GM18873 (cell line): Measurements from ENCODE around the gene SLC22A23.

Experiments
- ATAC-seq: cut with Tn5 transposase; IDR thresholded peaks from one replicate; pipeline ENCODE4 v1.9.1; 2021; ENCODE audit warnings: mild to moderate bottlenecking, moderate library complexity, moderate number of reproducible peaks; ENCODE audit not compliant: unreplicated experiment, low FRiP score

SLC22A23 gene

DNA sequence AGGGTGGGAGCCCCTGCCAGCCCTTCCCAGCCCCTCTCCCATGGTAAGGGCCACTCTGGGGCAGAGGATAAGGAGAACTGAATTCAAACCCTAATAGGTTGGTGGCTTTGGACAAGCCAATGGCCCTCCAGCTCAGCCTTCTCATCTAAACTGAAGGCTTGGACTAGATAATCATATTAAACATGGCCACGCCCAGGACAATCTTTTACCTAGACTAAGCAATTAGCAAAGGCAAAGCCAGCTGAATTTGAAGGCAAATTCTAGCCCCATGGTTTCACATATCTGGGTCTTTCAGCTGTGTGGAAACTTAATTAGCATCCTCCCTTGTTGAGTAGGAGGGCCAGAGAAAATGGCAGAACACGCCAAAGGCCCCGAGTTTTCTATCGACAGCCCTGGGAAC, 10.7 kb downstream of the SLC22A23 start:
- ATAC-seq: no peak

DNA sequence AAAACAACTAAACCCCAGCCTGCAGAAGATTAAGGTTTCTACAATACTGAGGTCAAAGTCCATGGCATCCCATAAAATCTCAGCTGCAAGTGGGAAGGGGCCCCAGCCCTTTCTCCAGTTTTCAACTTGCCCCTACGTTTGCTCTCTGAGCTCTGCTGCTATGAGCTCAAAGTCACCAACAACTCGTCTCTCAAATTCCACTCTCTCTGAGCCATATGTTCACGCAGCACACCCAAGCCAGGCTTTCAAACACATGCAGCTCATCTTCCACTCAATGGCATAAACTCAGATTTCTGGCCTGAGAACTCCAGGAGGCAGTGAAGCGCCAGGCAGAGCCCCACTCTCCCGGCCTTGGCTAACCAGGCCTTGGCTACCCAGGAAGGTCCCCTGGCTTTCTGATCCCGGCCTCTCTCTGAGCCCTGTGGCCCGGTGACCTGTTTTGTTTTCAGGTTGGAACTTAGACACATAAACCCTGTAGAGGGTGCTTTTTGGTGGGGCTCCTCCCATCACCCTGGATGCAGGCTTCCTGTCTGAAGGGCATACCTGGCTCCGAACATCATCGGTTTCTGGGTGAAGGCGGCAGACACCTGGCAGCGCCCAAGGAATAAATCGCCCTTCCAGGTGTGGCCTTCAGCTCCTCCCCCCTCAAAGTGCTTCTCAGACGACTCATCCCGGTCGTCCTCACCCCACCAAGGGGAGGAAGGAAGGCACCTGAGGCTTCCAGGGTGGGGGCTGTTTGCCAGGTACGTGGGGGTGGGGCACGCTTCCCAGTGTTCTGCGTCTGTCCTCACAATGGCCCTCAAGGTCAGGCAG, 12.4 kb downstream of the SLC22A23 start:
- no peak for ATAC-seq

DNA sequence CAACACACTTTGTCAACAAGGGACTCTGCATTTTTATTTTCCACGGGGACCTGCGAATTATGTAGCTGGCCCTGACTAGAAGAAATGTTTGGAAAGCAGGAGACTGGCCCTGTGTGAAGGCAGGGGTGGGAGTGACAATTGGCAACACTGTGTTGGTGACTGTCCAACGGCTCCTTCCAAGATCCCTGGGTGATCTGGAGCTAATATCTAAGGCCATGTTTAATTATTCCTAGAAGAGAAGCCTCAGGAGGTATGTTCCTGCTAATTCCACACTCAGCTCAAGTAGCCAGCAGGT, 13.7 kb downstream of the SLC22A23 start:
- no peak for ATAC-seq

DNA sequence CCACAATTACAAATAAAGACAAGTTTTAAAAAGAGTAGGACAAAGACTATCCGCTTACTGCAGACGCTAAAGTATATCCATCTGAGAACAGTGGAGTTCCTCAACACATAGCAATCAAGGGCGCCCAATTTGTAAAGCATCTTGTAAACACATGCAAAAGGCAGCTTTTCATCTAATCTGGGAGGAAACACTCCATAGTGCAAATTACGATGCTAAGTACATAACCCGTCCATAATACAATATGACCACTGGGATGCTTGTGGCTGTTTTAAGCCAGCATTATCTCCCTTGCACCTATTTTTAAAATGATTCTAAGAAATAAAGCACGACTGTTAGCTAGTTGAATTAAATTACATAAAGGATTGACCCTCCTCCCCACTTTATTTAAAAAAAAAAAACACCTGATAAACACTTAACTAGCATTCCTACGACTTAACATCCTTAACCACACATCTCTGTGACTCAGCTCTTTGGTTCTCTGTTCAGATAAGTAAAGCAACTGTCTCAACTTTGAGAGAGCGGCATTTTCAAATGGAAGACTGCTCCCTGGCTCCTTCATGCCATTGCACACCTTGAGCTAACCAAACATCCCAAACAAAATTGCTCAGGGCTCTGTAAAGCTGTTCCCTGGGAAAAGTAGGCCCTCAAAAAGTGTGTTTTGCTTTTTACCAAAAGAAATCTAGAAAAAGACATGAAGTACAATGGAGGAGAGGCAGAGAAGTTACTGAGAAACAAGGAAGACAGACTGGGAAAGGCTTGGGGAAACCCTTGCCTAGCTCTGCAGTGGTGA, 14.2 kb downstream of the SLC22A23 start:
- no peak for ATAC-seq

DNA sequence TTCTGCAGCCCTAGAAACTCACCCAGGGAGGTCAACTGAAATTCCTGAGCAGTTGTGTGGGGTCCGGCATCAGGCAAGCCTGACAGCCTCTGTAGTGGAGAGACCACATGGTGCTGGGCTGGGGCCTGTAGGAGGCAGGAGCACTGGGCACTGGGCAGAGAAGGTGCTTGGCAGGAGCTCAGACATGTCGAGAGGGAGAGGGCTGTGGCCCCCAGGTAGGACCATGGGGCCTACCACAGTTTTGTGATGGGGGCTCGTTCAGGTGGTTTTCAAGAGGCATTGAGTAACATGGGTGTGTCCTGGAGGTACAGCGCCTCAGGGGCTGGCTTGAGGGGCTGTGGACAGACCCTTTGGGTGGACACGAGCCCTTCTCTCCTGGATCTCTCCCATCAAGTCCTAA, 15.9 kb downstream of the SLC22A23 start:
- no peak for ATAC-seq

DNA sequence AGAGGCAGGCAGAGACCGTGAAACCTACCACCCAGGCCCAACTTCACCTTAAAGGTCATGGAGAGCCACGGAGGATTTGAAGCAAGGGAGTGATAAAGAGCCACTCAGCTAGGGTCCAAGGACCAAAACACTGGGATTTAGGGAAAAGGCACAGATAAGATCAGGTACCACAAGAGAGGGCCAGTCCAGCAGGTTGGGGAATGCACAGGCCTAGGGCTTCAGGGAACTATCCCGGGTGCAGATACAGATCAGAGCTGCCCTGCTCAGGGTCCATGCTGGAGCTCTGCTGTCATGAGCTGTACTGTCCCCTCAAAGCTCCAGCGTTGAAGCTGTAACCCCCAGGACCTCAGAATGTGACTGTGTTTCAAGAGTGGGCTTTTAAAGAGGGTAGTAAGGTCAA, 16.9 kb downstream of the SLC22A23 start:
- no peak for ATAC-seq

DNA sequence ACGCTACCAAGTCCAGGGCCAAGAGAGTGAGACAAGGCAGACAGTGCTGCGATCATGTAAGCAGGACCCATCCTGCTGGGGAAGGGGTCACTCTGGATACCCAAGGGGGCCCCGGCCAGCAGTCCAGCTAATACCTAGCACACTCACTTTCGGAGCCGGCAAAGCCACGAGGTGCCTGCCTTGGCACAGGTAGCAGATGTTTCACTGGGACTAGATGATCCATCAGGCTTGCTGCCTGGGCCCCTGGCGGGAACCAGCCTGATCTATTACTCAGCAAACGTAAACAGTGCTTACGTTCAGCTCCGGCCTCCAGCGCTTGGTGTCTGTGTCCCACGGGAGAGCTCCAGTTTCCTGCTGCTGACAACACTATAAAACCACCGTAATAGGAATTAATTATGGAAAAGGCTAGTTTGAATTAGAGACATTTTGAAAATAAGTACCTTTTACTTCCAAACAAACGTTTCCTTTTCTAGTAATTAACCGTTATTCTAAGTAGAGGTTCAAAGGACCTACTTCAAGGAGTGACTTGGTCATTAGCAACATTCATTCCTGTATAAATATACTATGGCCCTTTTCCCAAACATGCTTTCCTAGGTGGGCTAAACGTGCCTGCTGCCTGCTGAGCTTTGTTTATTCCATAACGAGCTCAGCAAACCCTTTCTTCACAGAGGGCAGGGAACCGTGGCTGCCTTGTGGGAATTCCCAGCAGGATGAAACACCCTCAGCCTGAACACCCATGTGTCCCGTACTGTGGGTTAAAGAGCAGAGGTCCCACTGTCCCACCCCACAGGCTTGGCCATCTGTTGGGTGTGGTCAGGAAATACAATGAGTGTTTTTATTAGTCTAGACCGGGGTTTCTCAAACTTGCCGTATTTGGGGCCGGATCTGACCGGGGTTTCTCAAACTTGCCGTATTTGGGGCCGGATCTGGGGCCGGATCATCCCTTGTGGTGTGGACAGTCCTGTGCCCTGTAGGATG, 18.4 kb downstream of the SLC22A23 start:
- ATAC-seq: no peak

DNA sequence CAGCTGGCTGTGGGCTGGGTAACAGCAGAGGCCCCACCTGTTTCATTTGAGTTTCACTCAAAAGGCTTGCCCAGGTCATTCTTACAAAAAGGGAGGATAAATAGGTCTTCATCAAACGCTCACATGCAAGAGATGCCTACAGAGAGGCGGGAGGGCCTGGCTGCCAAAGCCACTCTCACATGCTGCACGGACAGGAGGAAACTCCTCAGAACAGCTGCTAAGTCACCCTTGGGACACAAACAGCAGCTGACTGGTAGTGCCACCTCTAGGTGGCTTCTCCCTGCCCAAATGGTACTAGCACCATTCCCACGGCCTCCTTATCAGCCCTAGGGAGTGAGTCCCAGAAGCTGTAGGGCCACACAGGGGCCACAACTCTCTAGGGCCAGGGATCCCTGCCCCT, 23.8 kb downstream of the SLC22A23 start:
- no peak for ATAC-seq

DNA sequence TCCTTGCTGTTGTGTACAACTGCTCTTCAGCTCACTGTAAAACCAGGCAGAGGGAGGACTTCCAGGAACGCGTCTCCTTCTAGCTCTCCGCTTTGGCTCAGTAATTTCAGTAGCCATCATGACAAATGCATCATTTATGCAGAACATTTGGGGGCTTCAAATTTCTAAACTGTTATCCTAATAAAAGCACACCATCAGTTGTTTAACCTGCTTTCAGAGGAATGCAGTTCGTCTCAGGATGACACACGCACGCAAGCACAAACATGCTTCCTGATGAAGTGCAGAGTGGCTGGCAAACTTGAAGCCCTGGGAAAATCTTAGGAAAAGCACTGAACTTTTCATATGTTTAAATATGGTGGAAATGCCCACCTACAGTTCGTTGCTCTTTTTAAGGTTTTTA, 24.4 kb downstream of the SLC22A23 start:
- no peak for ATAC-seq

DNA sequence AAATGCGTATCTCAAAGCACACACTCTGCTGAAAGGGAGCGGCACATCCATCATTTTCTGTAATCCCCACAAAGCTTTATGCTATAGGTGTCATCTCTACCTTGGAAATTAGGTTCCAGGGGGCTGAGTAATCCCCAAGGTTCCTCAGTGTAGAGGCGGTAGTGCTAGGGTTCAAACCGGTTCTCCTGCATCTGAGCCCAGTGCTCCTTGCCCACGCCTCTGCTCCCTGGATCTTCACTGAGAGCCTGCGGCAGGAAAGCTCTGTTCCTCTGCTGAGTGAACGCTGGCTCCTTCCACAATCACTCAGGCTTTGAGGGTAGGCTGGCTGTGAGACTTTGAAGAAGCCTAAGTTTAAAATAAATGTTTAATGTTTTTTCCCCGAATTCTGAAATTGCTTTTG, 24.9 kb downstream of the SLC22A23 start:
- ATAC-seq: no peak

DNA sequence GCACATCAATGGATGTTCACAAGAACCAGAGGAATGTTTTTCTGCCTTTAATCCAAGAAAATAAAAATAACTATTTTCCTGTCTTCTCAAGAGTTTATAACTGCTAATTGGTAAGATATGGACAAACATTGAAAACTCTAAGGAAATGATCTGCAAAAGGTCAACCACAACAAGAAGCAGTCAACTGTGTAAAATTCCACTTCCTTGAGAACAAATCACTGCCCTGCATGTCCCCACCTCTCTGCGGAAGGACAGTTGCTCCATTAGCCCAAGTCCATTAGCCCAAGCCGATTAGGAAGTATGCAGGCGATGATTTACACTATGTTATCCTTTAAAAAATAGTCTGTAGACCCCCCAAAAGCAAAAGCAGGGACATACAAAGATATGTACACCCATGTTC, 27.6 kb downstream of the SLC22A23 start:
- ATAC-seq: no peak

DNA sequence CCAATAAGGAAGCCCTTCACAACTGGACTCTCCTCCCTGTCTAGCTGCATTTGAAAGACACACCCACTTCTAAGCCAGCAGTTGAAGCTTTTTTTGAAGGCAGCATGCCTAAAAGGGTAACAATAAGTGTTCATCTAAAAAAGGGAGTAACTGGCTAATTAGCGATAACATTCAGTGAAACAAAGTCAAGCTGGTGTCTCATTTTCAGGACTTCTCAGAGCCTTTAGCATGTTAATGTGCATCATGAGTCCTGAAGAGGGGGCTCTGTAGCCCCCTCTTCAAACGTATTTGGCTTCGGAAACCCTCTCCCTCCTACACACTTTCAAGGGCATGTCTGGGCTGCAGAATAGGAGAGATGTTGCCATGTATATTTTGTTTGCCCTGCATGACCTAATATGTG, 28.1 kb downstream of the SLC22A23 start:
- ATAC-seq: no peak

DNA sequence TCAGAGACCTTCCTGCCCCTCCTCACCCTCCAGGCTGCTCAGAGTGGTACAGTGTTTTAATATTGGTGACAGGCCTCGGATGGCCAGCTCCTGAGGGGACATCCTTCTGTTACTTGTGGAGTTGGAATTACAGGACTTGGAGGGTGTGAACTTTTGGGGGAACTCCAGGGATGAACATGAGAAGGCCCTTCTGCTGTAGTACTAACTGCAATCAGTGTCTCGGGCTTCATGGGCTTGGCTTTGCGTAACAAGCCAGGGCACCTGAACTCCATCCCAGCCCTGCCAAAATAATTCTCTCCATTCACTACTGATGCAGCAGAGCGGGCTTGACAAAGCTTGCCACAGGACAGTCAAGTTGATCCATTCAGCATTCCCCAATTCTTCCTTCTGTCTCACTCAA, 28.6 kb downstream of the SLC22A23 start:
- no peak for ATAC-seq

DNA sequence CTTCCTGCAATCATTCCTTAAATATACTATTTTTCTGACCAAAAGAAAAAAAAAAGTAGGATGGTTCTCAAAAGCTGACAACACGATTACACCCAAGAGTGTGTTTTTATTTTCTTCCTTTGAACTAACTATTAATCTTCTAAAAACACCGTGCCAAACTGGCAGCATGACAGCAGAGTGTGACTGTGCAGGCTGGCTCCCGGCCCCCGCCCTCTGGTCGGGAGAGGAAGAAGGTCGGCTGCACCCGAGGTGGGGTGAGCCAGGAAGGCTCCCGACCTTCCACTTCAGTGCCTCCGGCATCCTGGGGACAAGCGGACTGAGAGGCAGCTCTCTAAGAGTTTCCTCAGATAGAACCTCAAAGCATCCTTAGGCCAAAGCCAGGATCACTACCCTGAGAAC, 29.2 kb downstream of the SLC22A23 start:
- ATAC-seq: no peak

DNA sequence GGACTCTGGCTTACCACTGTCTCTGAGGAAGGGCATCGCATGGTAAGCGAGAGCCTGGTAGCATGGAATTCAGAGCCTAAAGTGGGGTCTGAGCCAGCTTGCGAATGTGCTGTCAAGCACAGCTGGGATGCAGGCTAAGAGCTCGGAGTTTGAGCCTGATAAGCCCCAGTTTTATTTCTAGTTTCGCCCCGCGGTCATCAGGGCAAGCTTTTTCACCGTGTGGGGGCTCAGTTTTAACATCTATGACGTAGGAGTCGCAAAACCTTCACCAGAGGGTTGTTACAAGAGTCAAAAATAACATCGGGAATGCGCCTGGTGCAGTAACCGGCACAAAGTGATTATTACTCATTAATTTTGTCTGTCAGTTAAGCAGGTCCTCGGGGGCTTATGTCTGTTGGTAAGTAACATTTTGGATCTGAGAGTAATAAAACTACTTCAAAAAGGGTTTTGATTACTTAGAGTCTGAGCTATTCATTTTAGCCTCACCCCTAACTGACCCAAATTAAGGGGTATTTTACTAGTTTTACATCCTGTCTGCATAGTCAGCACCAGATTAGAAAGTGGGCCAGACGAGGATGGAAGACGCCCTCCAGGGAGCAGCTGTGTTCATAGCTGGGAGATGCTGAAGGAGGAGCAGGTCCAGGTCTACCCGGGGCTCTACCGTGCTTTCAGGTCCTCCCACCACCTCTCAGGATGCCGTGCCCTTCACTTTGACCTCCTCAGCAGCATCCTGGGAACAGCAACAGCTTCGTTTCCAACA, 29.7 kb downstream of the SLC22A23 start:
- no peak for ATAC-seq

DNA sequence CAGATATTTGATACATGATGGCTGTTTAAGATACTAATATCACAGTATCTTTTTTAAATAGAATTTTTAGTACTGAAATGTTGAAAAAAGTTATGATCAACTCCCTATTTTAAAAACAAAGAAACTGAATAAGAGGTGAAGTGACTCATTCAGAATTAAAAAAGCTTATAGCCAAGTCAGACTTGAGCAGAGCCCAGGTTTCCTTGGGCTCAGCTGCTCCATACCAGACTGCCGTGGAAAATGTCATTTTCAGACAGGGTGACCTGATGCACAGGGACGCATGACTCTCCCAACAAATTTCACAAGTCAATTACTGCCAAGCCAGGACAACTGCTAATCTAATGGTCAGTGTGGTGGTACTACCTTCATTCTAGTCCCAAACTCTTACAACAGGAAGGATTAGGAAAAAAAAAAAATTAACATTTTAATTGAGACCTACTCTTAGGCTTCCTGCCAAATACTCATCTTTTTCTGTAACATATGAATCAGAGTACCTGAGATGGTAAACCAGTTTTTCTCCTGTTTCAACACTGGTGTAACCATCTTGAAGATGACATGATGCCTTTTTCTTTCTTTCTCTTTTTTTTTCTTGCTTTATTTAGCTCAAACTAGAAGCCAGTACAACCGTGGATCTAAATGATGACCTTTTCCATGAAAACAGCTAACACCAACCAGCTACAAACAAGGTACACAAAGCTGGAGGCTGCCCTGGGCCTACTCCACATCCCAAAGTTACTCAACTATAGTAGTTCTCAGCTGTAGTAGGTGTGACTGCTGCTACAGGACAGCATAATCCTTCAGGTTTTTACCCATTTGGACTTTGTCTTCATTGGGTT, 30.5 kb downstream of the SLC22A23 start:
- ATAC-seq: no peak

DNA sequence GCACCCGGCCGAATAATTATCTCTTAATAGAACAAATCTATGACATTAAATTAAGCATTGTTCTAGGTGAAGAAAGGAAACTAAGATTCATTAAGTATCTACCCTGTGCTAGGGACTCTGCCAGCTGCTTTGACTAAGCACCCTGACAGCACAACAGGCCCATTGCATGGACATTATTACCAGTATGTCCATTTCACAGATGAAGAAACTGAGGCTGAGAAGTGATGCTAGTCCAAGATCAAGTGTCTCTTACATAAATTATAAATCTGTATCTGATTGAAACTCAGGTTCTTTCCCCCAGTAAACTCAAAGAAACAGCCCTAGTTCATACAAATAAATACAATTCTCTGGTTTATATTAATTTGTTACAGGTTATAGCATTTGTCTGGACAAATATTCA, 31.3 kb downstream of the SLC22A23 start:
- no peak for ATAC-seq

DNA sequence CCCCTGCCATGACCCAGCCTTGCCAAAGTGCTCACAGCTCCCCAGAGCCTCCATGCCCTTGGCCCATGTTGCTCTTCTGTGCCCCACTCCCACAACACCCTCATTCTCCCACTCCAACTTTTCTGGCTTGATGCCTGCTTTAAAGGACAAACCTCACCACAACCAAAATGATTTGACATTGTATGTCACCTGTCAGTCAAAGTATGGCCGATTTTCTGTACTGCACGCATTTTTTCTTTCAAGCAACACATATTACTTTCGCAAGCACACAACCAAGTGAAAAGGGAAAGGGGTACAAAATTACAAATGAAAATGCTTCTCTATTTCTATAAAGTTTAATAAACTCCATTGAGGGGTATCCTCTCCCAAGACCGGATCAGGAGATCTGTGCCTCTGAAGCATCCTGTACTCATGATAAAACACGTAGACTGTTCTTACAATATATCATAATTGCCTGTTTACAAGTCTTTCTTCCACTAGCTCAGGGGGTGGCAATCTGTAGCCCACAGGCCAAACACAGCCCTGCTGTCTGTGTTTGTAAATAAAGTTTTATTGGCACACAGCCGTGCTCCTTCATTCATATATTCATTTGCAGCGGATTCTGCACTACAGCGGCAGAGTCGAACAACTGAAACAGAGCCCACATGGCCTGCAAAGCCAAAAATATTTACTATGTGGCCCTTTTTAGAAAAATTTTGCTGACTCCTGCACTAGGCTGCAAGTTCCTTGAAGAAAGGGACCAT, 32.5 kb downstream of the SLC22A23 start:
- no peak for ATAC-seq
